H1 (cell line): ENCODE measurements around the gene SLC7A6OS. TPM values are rescaled to one million over a fixed set of nuclear protein-coding genes. Genes with fewer than 3 reads are reported as not detected.
A peak's percentile ranks its signal among the peaks of the same experiment; 100 is the strongest.

Experiments used
- CTCF ChIA-PET: fragments of 300-600 bp; sonication (Branson Sonifier 250); formaldehyde crosslinking; loops from one replicate; lab custom pipeline; 2021; ENCODE audit not compliant: partially characterized antibody; lab: Charles Lee
- POLR2A ChIA-PET: fragments of 300-600 bp; sonication (Branson Sonifier 250); formaldehyde crosslinking; loops from one replicate; lab custom pipeline; 2021; ENCODE audit warnings: inconsistent platforms; ENCODE audit not compliant: partially characterized antibody; lab: Charles Lee
- DNase-seq, 2 experiments: peaks; one replicate each; pipeline versions ENCODE4 v3.0.0 to v3.0.0-alpha.2; 2010 to 2022; ENCODE audit warnings: low spot score in 2 of 2, low read depth in 1 of 2, mixed read lengths in 1 of 2
- FAIRE-seq: peaks from 2 replicates; lab custom pipeline; 2011; peaks lifted over from hg19 to GRCh38; lab: Jason Lieb, UNC
- H2AFZ ChIP-seq: 2 replicates; pipeline ENCODE4 v1.8.1; 2012; ENCODE audit warnings: low read length, inconsistent platforms
- H2AK5ac ChIP-seq: 2 replicates; pipeline ENCODE4 v1.6.1; 2013; ENCODE audit warnings: low read depth, low read length
- H2BK120ac ChIP-seq: replicated peaks from 2 replicates; pipeline ENCODE3; 2013; ENCODE audit warnings: low read depth, low read length, inconsistent platforms
- H2BK12ac ChIP-seq: 2 replicates; pipeline ENCODE4 v1.6.1; 2013; ENCODE audit warnings: low read depth, low read length
- H2BK15ac ChIP-seq: 2 replicates; pipeline ENCODE4 v1.6.1; 2013; ENCODE audit warnings: low read length
- H2BK20ac ChIP-seq: 2 replicates; pipeline ENCODE4 v1.6.1; 2013; ENCODE audit warnings: low read length
- H2BK5ac ChIP-seq: 2 replicates; pipeline ENCODE4 v1.6.1; 2013; ENCODE audit warnings: low read depth, low read length
- H3K14ac ChIP-seq: 2 replicates; pipeline ENCODE4 v1.6.1; 2013; ENCODE audit warnings: inconsistent platforms; ENCODE audit not compliant: insufficient read length
- H3K18ac ChIP-seq: 2 replicates; pipeline ENCODE4 v1.6.1; 2013; ENCODE audit warnings: low read length; ENCODE audit errors: extremely low read depth
- H3K23ac ChIP-seq: 2 replicates; pipeline ENCODE4 v1.6.1; 2013; ENCODE audit warnings: inconsistent platforms; ENCODE audit not compliant: insufficient read length
- H3K23me2 ChIP-seq: 2 replicates; pipeline ENCODE4 v1.6.1; 2013; ENCODE audit warnings: low read depth, low read length
- H3K27ac ChIP-seq: 2 replicates; pipeline ENCODE4 v1.6.1; 2011; ENCODE audit warnings: low read depth, low read length, inconsistent platforms
- H3K27me3 ChIP-seq, 4 experiments: replicated peaks in 1 of 4; 1 replicate in 1 of 4; 2 replicates in 3 of 4; pipeline versions ENCODE4 v1.6.1 to v1.8.1; 2011 to 2013; ENCODE audit warnings: low read length in 3 of 4, mild to moderate bottlenecking in 3 of 4, inconsistent platforms in 2 of 4, mixed read lengths in 2 of 4, moderate library complexity in 1 of 4; ENCODE audit not compliant: control insufficient read depth in 3 of 4, insufficient read depth in 3 of 4; ENCODE audit errors: extremely low read depth in 1 of 4
- H3K36me3 ChIP-seq, 4 experiments: 2 replicates each; pipeline versions ENCODE4 v1.6.1 to v1.8.1; 2011 to 2013; ENCODE audit warnings: mild to moderate bottlenecking in 4 of 4, low read length in 3 of 4, moderate library complexity in 2 of 4, control low read depth in 1 of 4, inconsistent platforms in 1 of 4; ENCODE audit not compliant: insufficient read depth in 4 of 4, control insufficient read depth in 2 of 4
- H3K4ac ChIP-seq: replicated peaks from 2 replicates; pipeline ENCODE3; 2013; ENCODE audit warnings: low read length, low read depth, mixed read lengths, inconsistent platforms; ENCODE audit not compliant: insufficient read length
- H3K4me1 ChIP-seq, 4 experiments: replicated peaks in 1 of 4; 1 replicate in 1 of 4; 2 replicates in 3 of 4; pipeline versions ENCODE4 v1.6.1 to v1.8.1; 2011 to 2013; ENCODE audit warnings: low read length in 3 of 4, inconsistent platforms in 2 of 4, mixed read lengths in 1 of 4; ENCODE audit not compliant: insufficient read depth in 4 of 4, control insufficient read depth in 3 of 4
- H3K4me2 ChIP-seq, 2 experiments: 2 replicates each; pipeline versions ENCODE4 v1.6.1 to v1.8.1; 2011 to 2013; ENCODE audit warnings: low read depth in 2 of 2, low read length in 2 of 2, control low read depth in 1 of 2, inconsistent platforms in 1 of 2, mild to moderate bottlenecking in 1 of 2; ENCODE audit not compliant: insufficient read depth in 1 of 2
- H3K4me3 ChIP-seq, 4 experiments: fragments of 200-600, 300-600 bp in 1 of 4; sonication (generic), shearing (Covaris generic), sonication (Bioruptor Twin) in 1 of 4; 2 replicates each; pipeline versions ENCODE4 v1.5.1 to v1.8.1; 2011 to 2016; ENCODE audit warnings: low read length in 4 of 4, low read depth in 3 of 4, control low read depth in 2 of 4, inconsistent platforms in 2 of 4, mild to moderate bottlenecking in 2 of 4, mixed read lengths in 1 of 4, moderate library complexity in 1 of 4; ENCODE audit not compliant: insufficient read depth in 2 of 4; ENCODE audit errors: extremely low read depth in 1 of 4
- H3K56ac ChIP-seq: replicated peaks from 2 replicates; pipeline ENCODE3; 2013; ENCODE audit warnings: low read depth, mild to moderate bottlenecking, mixed read lengths, low read length, inconsistent platforms; ENCODE audit not compliant: insufficient read length
- H3K79me1 ChIP-seq: 2 replicates; pipeline ENCODE4 v1.6.1; 2013; ENCODE audit warnings: low read depth, low read length, control low read depth
- H3K79me2 ChIP-seq, 2 experiments: 2 replicates each; pipeline versions ENCODE4 v1.6.1 to v1.8.1; 2012 to 2013; ENCODE audit warnings: low read length in 2 of 2, mild to moderate bottlenecking in 2 of 2, inconsistent platforms in 1 of 2; ENCODE audit not compliant: insufficient read depth in 2 of 2, control insufficient read depth in 1 of 2
- H3K9ac ChIP-seq, 4 experiments: replicated peaks in 1 of 4; 1 replicate in 1 of 4; 2 replicates in 3 of 4; pipeline versions ENCODE4 v1.6.1 to v1.8.1; 2011 to 2013; ENCODE audit warnings: low read depth in 3 of 4, low read length in 3 of 4, control low read depth in 2 of 4, mild to moderate bottlenecking in 2 of 4, moderate library complexity in 2 of 4, inconsistent platforms in 1 of 4; ENCODE audit errors: extremely low read depth in 1 of 4
- H3K9me3 ChIP-seq, 2 experiments: 2 replicates each; pipeline versions ENCODE4 v1.6.1 to v1.8.1; 2012 to 2013; ENCODE audit warnings: mild to moderate bottlenecking in 2 of 2, moderate library complexity in 2 of 2, control low read depth in 1 of 2, inconsistent platforms in 1 of 2, low read depth in 1 of 2, low read length in 1 of 2, mixed read lengths in 1 of 2; ENCODE audit not compliant: insufficient read depth in 2 of 2
- H4K20me1 ChIP-seq, 2 experiments: replicated peaks in 1 of 2; 2 replicates each; pipeline versions ENCODE3 to v1.8.1; 2011 to 2013; ENCODE audit warnings: inconsistent platforms in 2 of 2, low read length in 2 of 2, mild to moderate bottlenecking in 1 of 2; ENCODE audit not compliant: insufficient read depth in 2 of 2, control insufficient read depth in 1 of 2
- H4K5ac ChIP-seq: 2 replicates; pipeline ENCODE4 v1.6.1; 2013; ENCODE audit warnings: low read length, low read depth, mixed read lengths, inconsistent platforms; ENCODE audit not compliant: insufficient read length
- H4K8ac ChIP-seq: 2 replicates; pipeline ENCODE4 v1.8.0; 2013; ENCODE audit warnings: mild to moderate bottlenecking, moderate library complexity, low read length, inconsistent platforms; ENCODE audit not compliant: insufficient read depth; ENCODE audit errors: extremely low read depth
- H4K91ac ChIP-seq: replicated peaks from 2 replicates; pipeline ENCODE3; 2013; ENCODE audit warnings: low read length, mixed read lengths, inconsistent platforms; ENCODE audit not compliant: insufficient read length
- ASH2L ChIP-seq: fragments of 200-600, 300-600 bp; sonication (generic); IDR thresholded peaks from one replicate; pipeline ENCODE4 v1.7.1; 2017; ENCODE audit warnings: low read length
- CEBPB ChIP-seq: IDR thresholded peaks from 2 replicates; pipeline ENCODE4 v1.6.1; 2012; ENCODE audit warnings: low read depth, low read length
- E2F6 ChIP-seq: IDR thresholded peaks from 2 replicates; pipeline ENCODE4 v1.6.1; 2012; ENCODE audit warnings: inconsistent platforms
- GABPA ChIP-seq: IDR thresholded peaks from 2 replicates; pipeline ENCODE4 v1.6.1; 2011; ENCODE audit warnings: mild to moderate bottlenecking, low read length, moderate library complexity, borderline replicate concordance; ENCODE audit not compliant: insufficient read depth
- GTF2F1 ChIP-seq: IDR thresholded peaks from 2 replicates; pipeline ENCODE4 v1.6.1; 2012; ENCODE audit warnings: low read depth, low read length, improper control_type of control experiment, borderline replicate concordance
- JUN ChIP-seq: IDR thresholded peaks from 2 replicates; pipeline ENCODE4 v1.6.1; 2011; ENCODE audit warnings: low read depth, mild to moderate bottlenecking, improper control_type of control experiment, low read length
- NANOG ChIP-seq: IDR thresholded peaks from 2 replicates; pipeline ENCODE4 v1.6.1; 2011; ENCODE audit warnings: low read length, low read depth, mild to moderate bottlenecking, inconsistent platforms; ENCODE audit not compliant: insufficient read depth, poor library complexity, severe bottlenecking
- POLR2A ChIP-seq, 2 experiments: IDR thresholded peaks; 1 replicate in 1 of 2; 2 replicates in 1 of 2; pipeline ENCODE4 v1.6.1; 2011; ENCODE audit warnings: low read depth in 2 of 2, low read length in 2 of 2, mild to moderate bottlenecking in 2 of 2; ENCODE audit errors: control extremely low read depth in 1 of 2
- RAD21 ChIP-seq, 2 experiments: IDR thresholded peaks in 1 of 2; conservative IDR thresholded peaks in 1 of 2; 2 replicates each; pipeline ENCODE4 v1.6.1; 2011; ENCODE audit warnings: low read depth in 2 of 2, low read length in 2 of 2, improper control_type of control experiment in 1 of 2, inconsistent platforms in 1 of 2, mild to moderate bottlenecking in 1 of 2, moderate library complexity in 1 of 2
- RFX5 ChIP-seq: IDR thresholded peaks from 2 replicates; pipeline ENCODE4 v1.6.1; 2011; ENCODE audit warnings: low read depth, low read length, improper control_type of control experiment, borderline replicate concordance
- RXRA ChIP-seq: IDR thresholded peaks from 2 replicates; pipeline ENCODE4 v1.6.1; 2011; ENCODE audit warnings: low read depth, mild to moderate bottlenecking, low read length, moderate library complexity; ENCODE audit not compliant: insufficient read depth
- SP1 ChIP-seq: IDR thresholded peaks from 2 replicates; pipeline ENCODE4 v1.6.1; 2011; ENCODE audit warnings: low read depth, low read length
- YY1 ChIP-seq: IDR thresholded peaks from 2 replicates; pipeline ENCODE4 v1.6.1; 2011; ENCODE audit warnings: low read depth, mild to moderate bottlenecking, low read length
- WGBS, 2 experiments: shearing (Covaris generic) in 1 of 2; methylation state at CpG; one replicate each; pipeline versions ENCODE4 v1.1.6 to v1.1.7; 2013 to 2015; ENCODE audit warnings: low lambda C conversion rate in 2 of 2, mixed read lengths in 2 of 2, inconsistent platforms in 1 of 2, low coverage in 1 of 2, missing lambda C conversion rate in 1 of 2; ENCODE audit not compliant: insufficient replicate concordance in 2 of 2, insufficient coverage in 1 of 2, insufficient read length in 1 of 2; ENCODE audit errors: extremely low coverage in 1 of 2, missing lambda C conversion rate in 1 of 2; 5-methylcytosine and 5-hydroxymethylcytosine counted together
- polyA plus RNA-seq, 7 experiments: library from polyadenylated mRNA; depleted of rRNA in 3 of 7; stranded (reverse) in 5 of 7; unstranded in 2 of 7; fragments of >200 nt in 5 of 7; fragments of 200-250 nt in 2 of 7; gene quantifications; 1 replicate in 5 of 7; 2 replicates in 1 of 7; 4 replicates in 1 of 7; pipeline versions ENCODE4 v1.2.1 to v1.2.3, GENCODE V29; 2011 to 2013; ENCODE audit warnings: missing spikeins in 2 of 7, mixed read lengths in 2 of 7
- total RNA-seq: library from RNA; stranded (reverse); fragmentation: NEBNext Ultra II Directional; extraction: Animal tissue kit (Norgen Biotek cat#: 25700); gene quantifications from 2 replicates; pipeline ENCODE4 v1.2.1, GENCODE V29; 2021

SLC7A6OS gene
- total and polyA plus RNA-seq, 2 of the 8 experiments (the other 6 are each of a cell fraction or from before 2014, with no cell fraction given) = 7.3 to 21.3 TPM

- no peak for FAIRE-seq
- TF ChIP-seq GABPA = no peak
- no peak for TF ChIP-seq RXRA
- TF ChIP-seq GTF2F1 = no peak
- TF ChIP-seq RAD21 (IDR thresholded peaks at IDR 0.05 in 1 of 2, conservative IDR thresholded peaks at IDR 0.05 in 1 of 2; ENCODE audit: low read depth in 2 of 2, low read length in 2 of 2) = no peak
- TF ChIP-seq CEBPB = no peak
- no peak for TF ChIP-seq RFX5
- TF ChIP-seq JUN = no peak
- TF ChIP-seq POLR2A (IDR thresholded peaks at IDR 0.05; ENCODE audit: control extremely low read depth in 1 of 2, low read depth in 2 of 2, low read length in 2 of 2) = no peak
- no peak for TF ChIP-seq NANOG
- TF ChIP-seq YY1 = no peak
- TF ChIP-seq ASH2L = no peak
- TF ChIP-seq SP1 = no peak
- TF ChIP-seq E2F6 = no peak
These were observed 41.3 kb upstream of the SLC7A6OS start for GRCh38 chr16:68351991-68352431.

More at GRCh38 chr16:68351991-68352431, 41.3 kb upstream of the SLC7A6OS start:
- Histone ChIP-seq H4K20me1 (peaks cover 0 to 12% of the 10 kb centered on the region in 2 experiments), H3K4me1 (no peaks in the 10 kb centered on the region), H2BK120ac (no peak overlapping the region), H2BK12ac (0 out of 2 replicates have a peak overlapping the region, but pooled peaks have one; percentile 9), H2AFZ (no peak overlapping the region), H4K5ac (no peak overlapping the region), H3K4me2 (no peak overlapping the region), H3K23ac (no peak overlapping the region), H3K4ac (no peak overlapping the region), H3K14ac (no peak overlapping the region), H3K56ac (no peak overlapping the region), H2BK5ac (no peak overlapping the region), H3K18ac (no peak overlapping the region), H3K27me3 (no peaks in the 10 kb centered on the region; a peak in 1 of 7 replicates), H3K4me3 (no peak overlapping the region), H4K8ac (no peak overlapping the region), H3K9me3 (no peaks in the 10 kb centered on the region), H3K9ac (no peak overlapping the region), H2AK5ac (no peak overlapping the region), H3K36me3 (peaks cover 11 to 41% (median 21%) of the 10 kb centered on the region in 4 experiments; a peak in 7 of 8 replicates), H3K79me1 (0 out of 2 replicates have a peak, but pooled peaks cover 1% of the 10 kb centered on the region), H3K79me2 (no peaks in the 10 kb centered on the region), H3K23me2 (no peaks in the 10 kb centered on the region), H4K91ac (no peak overlapping the region), H2BK15ac (no peak overlapping the region), H2BK20ac (no peak overlapping the region), H3K27ac (no peak overlapping the region)
- no peak for DNase-seq
- WGBS, 2 experiments = 96% methylated on average over 8 of the region's 11 CpGs; no CpG with 5 or more reads in 1 of the 2 experiments
- ChIA-PET CTCF (interaction anchor here (1.4 to 6.2 kb wide), 3 partner anchors 14 to 90 kb away, joined by 4 to 95 read pairs (median 31); partner anchors contain the start of gene SLC7A6), POLR2A (interaction anchor here (1.2 kb wide), 1 partner anchor 33 kb away, joined by 3 read pairs; no protein-coding TSS in a partner anchor)
